Caco-2 (cell line): ENCODE data around the gene SOAT2. TPM values are rescaled to one million over a fixed set of nuclear protein-coding genes. Genes with fewer than 3 reads are reported as not detected.

Experiments used
- BruUV-seq: library from RNA; stranded (reverse); fragments of 400-500 nt; replicated peaks from 2 replicates; lab custom pipeline; 2021; lab: Mats Ljungman, UMichigan
- CTCF ChIA-PET: fragments of 300-600 bp; sonication (Branson Sonifier 250); formaldehyde crosslinking; loops from one replicate; lab custom pipeline; 2022; ENCODE audit warnings: antibody characterized with exemption; lab: Charles Lee
- POLR2A ChIA-PET: fragments of 300-600 bp; sonication (Branson Sonifier 250); formaldehyde crosslinking; loops from one replicate; lab custom pipeline; 2022; ENCODE audit warnings: antibody characterized with exemption; lab: Charles Lee
- DNase-seq, 2 experiments: peaks; one replicate each; pipeline versions ENCODE4 v3.0.0 to v3.0.0-alpha.2; 2020 to 2022
- H3K27me3 ChIP-seq: replicated peaks from 2 replicates; pipeline ENCODE4 v1.6.0; 2011; ENCODE audit warnings: low read length; ENCODE audit not compliant: control insufficient read depth, insufficient read depth
- H3K36me3 ChIP-seq: 2 replicates; pipeline ENCODE4 v1.5.1; 2011; ENCODE audit warnings: low read length; ENCODE audit not compliant: control insufficient read depth, insufficient read depth
- H3K4me1 ChIP-seq: fragments of 250-450 bp; sonication (Bioruptor Pico); 2 replicates; pipeline ENCODE4 v1.5.1; 2020; ENCODE audit warnings: mild to moderate bottlenecking
- H3K4me3 ChIP-seq: 2 replicates; pipeline ENCODE4 v1.5.1; 2011; ENCODE audit warnings: low read depth, mild to moderate bottlenecking, control low read depth, low read length
- H3K9me3 ChIP-seq: fragments of 250-450 bp; sonication (Bioruptor Pico); 2 replicates; pipeline ENCODE4 v1.5.1; 2020; ENCODE audit warnings: mild to moderate bottlenecking, moderate library complexity
- H3K27ac Mint-ChIP-seq: one replicate; pipeline ENCODE4 v1.8.0; 2022; ENCODE audit warnings: mixed read lengths; ENCODE audit not compliant: unreplicated experiment
- H3K27me3 Mint-ChIP-seq: one replicate; pipeline ENCODE4 v1.8.0; 2022; ENCODE audit warnings: mixed read lengths; ENCODE audit not compliant: insufficient read depth, unreplicated experiment
- H3K36me3 Mint-ChIP-seq: one replicate; pipeline ENCODE4 v1.8.0; 2022; ENCODE audit warnings: mild to moderate bottlenecking, mixed read lengths; ENCODE audit not compliant: insufficient read depth, unreplicated experiment
- H3K4me1 Mint-ChIP-seq: one replicate; pipeline ENCODE4 v1.8.0; 2022; ENCODE audit warnings: low read depth, mixed read lengths; ENCODE audit not compliant: unreplicated experiment
- H3K4me3 Mint-ChIP-seq: one replicate; pipeline ENCODE4 v1.8.0; 2022; ENCODE audit warnings: mild to moderate bottlenecking, moderate library complexity, mixed read lengths; ENCODE audit not compliant: unreplicated experiment
- H3K9me3 Mint-ChIP-seq: one replicate; pipeline ENCODE4 v1.8.0; 2022; ENCODE audit warnings: mixed read lengths; ENCODE audit not compliant: unreplicated experiment
- intact Hi-C: fragments of 100-400 bp; cut with micrococcal nuclease; formaldehyde crosslinking; loops from one replicate; pipeline ENCODE4 v1.10.0; 2022; ENCODE audit not compliant: unreplicated experiment
- total RNA-seq: library from RNA; stranded (reverse); gene quantifications from 2 replicates; pipeline ENCODE4 v1.2.3, GENCODE V29; 2022
- TF ChIP-seq, protein P1 (sequence below), 2 experiments: fragments of 200-600 bp in 1 of 2; IDR thresholded peaks; 1 replicate in 1 of 2; 2 replicates in 1 of 2; pipeline versions ENCODE4 v1.5.1 to v1.8.0; 2011 to 2022; ENCODE audit warnings: antibody characterized with exemption in 1 of 2, control low read depth in 1 of 2, inconsistent platforms in 1 of 2, low read depth in 1 of 2, low read length in 1 of 2, mild to moderate bottlenecking in 1 of 2, moderate library complexity in 1 of 2; ENCODE audit not compliant: insufficient read depth in 1 of 2, severe bottlenecking in 1 of 2, unreplicated experiment in 1 of 2

The SOAT2 gene
- total RNA-seq, 1 experiment from 2014 or later: 6.5 TPM

DNA sequence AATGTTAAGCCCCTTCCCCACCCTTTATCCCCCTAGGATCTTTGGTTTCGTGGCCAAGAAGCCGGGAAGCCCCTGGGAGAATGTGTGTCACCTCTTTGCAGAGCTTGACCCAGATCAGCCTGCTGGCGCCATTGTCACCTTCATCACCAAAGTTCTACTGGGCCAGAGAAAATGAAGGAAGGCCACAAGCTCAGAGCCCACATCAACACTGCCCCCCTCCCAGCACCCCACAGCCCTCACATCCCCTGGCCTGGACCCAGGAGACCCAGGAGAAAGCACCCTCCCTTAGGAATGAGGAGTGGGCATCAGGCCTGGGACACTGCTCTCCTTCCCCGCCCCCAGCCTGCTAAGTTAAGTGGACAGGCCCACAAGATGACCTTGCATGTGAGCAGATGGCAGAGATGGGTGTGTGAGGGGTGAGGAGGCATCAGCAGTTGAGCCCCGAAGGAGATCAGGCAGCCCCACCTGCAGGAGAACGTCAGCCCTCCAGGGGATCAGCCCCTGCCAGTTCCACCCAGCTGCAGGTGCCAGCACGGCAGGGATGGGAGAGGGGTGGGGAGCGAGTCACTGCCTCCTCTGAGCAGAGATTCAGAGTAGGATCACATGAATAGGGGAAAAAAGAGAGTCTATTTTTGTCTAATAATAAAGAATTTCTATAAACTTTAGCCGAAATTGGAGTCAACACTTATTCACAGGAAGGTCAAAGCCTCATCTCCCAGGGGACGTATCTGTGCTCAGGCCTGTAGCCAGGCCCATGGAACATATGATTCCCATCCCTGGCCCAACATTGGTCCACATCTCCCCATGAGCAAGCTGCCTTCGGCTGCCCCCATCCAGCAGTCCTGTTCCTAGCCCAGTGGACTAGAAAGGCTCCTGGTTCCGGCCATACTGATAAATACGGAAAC lies 39.3 kb upstream of the SOAT2 start:
- Histone ChIP-seq H3K9me3 (no peaks in the 10 kb centered on the region), H3K27me3 (no peaks in the 10 kb centered on the region), H3K36me3 (peaks cover 3% of the 10 kb centered on the region; the same call in 1 of the 2 replicates), H3K4me3 (no peak overlapping the region), H3K4me1 (peaks cover 7% of the 10 kb centered on the region)
- ChIA-PET POLR2A (no interaction called here), CTCF (interaction anchor here (1.9 to 2.7 kb wide), 2 partner anchors 10 kb away, joined by 9 to 32 read pairs; no protein-coding TSS in a partner anchor)
- H3K36me3 Mint-ChIP-seq: peaks cover 9% of the 10 kb centered on the region
- TF ChIP-seq, protein P1, sequence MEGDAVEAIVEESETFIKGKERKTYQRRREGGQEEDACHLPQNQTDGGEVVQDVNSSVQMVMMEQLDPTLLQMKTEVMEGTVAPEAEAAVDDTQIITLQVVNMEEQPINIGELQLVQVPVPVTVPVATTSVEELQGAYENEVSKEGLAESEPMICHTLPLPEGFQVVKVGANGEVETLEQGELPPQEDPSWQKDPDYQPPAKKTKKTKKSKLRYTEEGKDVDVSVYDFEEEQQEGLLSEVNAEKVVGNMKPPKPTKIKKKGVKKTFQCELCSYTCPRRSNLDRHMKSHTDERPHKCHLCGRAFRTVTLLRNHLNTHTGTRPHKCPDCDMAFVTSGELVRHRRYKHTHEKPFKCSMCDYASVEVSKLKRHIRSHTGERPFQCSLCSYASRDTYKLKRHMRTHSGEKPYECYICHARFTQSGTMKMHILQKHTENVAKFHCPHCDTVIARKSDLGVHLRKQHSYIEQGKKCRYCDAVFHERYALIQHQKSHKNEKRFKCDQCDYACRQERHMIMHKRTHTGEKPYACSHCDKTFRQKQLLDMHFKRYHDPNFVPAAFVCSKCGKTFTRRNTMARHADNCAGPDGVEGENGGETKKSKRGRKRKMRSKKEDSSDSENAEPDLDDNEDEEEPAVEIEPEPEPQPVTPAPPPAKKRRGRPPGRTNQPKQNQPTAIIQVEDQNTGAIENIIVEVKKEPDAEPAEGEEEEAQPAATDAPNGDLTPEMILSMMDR (IDR thresholded peaks at IDR 0.05; ENCODE audit: insufficient read depth in 1 of 2, low read depth in 1 of 2, low read length in 1 of 2, severe bottlenecking in 1 of 2, unreplicated experiment in 1 of 2): no peak
- H3K27ac Mint-ChIP-seq: no peak overlapping the region
- no peaks in the 10 kb centered on the region for H3K9me3 Mint-ChIP-seq
- peaks cover 6% of the 10 kb centered on the region for H3K4me1 Mint-ChIP-seq
- H3K27me3 Mint-ChIP-seq: no peaks in the 10 kb centered on the region
- intact Hi-C loops: no loop called here
- no TSS peak for BruUV-seq
- DNase-seq: peak in 1 of 2 experiments; percentile 23
- no peak overlapping the region for H3K4me3 Mint-ChIP-seq

DNA sequence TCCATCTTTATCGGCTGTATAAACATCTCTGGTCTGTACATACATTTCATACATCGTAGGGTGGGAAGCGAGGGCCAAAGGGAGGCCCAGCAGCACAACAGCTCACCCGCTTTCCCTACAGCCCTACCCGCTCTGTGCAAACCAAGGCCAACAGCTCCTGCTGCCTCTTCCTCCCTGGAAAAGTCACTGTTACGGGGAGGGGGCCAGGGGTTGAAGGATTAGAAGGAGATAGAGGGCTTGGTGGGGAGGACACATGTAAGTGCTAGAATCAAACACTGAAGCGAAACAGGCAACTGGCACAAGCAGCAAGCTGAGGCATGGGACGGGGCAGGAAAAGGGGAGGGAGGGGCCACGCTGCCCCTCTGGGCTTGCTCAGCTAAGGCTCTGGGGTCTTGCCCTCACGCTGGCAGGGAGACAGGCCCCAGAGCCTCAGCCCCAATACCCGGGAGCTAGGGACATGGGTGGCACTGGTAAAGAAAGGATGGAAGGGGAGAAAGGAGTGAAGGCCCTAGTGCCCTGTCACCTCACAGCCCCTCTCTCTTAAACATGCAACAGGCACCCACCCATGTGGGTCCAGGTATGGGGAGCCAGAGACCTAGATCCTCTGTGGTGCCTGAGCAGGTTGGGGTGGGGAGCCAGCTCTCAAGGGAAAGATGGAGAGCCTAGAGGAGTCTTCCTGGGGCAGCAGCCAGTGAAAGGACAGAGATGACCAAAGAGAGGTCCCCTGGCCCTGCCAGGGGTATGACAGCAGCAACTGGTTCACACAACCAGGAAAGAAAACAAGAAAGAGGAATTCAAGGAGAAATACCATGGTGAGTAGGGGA lies 38.5 kb upstream of the SOAT2 start:
- Histone ChIP-seq H3K4me3 (no peak overlapping the region), H3K4me1 (peaks cover 7% of the 10 kb centered on the region), H3K9me3 (no peaks in the 10 kb centered on the region), H3K27me3 (no peaks in the 10 kb centered on the region), H3K36me3 (peaks cover 3% of the 10 kb centered on the region; the same call in 1 of the 2 replicates)
- intact Hi-C loops: no loop called here
- BruUV-seq: no TSS peak
- Mint-ChIP-seq H3K27ac (peak overlapping the region; percentile 34), H3K36me3 (peaks cover 9% of the 10 kb centered on the region), H3K4me1 (peaks cover 6% of the 10 kb centered on the region), H3K27me3 (no peaks in the 10 kb centered on the region), H3K9me3 (no peaks in the 10 kb centered on the region), H3K4me3 (no peak overlapping the region)
- ChIA-PET POLR2A (interaction anchor here (1.3 kb wide), 1 partner anchor 14 kb away, joined by 18 read pairs; the partner anchor contains the start of gene SPRYD3), CTCF (interaction anchor here (0.6 to 3.2 kb wide), 20 partner anchors 11 to 315 kb away, joined by 3 to 95 read pairs (median 8); partner anchors contain the start of genes AAAS, CSAD, EIF4B and IGFBP6)
- TF ChIP-seq, protein P1 (IDR thresholded peaks at IDR 0.05; ENCODE audit: insufficient read depth in 1 of 2, low read depth in 1 of 2, low read length in 1 of 2, severe bottlenecking in 1 of 2, unreplicated experiment in 1 of 2): no peak
- DNase-seq: peak in 1 of 2 experiments; percentile 17
